Measurements from ENCODE around the gene GRK5.
A peak's percentile ranks its signal among the peaks of the same experiment; 100 is the strongest.
"Not testable (repeated sequence)": the region's sequence is repeated elsewhere in the genome, so short reads cannot be mapped to it uniquely, and the experiment has no call there.

GRK5 gene

DNA sequence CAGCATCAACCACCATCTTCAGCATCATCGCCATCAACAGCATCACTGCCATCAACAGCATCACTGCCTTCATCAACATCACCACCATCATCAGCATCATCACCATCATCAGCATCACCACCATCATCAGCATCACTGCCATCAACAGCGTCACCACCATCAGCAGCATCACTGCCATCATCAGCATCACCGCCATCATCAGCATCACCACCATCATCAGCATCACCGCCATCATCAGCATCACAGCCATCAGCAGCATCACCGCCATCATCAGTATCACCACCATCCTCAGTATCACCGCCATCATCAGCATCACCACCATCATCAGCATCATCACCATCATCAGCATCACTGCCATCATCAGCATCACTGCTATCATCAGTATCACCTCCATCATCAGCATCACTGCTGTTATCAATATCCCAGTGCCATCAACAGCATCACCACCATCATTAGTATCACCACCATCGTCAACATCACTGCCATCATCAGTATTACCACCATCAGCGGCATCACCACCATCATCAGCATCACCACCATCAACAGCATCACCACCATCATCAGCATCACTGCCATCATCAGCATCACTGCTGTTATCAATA is 220.0 kb downstream of the GRK5 start:
- no peak for DNase-seq

GRCh38 chr10:119428789-119429188 is 221.4 kb downstream of the GRK5 start:
- no peak for DNase-seq

- no peak for DNase-seq
These were observed 222.4 kb downstream of the GRK5 start for GRCh38 chr10:119429771-119430170.

GRCh38 chr10:119431034-119431772 is 223.8 kb downstream of the GRK5 start:
- DNase-seq = no peak

DNA sequence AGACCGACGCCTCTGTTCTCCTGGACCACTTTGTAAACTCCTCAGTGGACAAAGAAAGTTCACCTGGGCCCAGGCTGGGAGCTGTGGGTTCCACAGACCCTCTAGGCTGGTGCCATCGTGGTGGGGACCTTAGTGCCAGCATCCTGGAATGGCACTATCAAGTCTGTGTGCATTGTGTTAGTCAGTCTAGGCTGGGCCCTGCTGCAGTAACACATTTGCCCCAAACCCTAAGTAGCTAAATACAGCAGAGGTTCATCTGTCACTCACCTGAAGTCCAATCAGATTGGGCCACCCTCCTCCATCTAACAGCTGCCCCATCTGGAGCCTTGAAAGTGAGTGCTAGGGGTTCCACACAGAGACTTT is 224.4 kb downstream of the GRK5 start:
- DNase-seq = no peak

GRCh38 chr10:119434942-119435341 is 227.6 kb downstream of the GRK5 start:
- DNase-seq = not testable (repeated sequence)

- no peak for DNase-seq
These were observed 231.3 kb downstream of the GRK5 start for GRCh38 chr10:119438717-119439116.

- no peak for DNase-seq
These were observed 232.6 kb downstream of the GRK5 start for GRCh38 chr10:119439922-119440321.

GRCh38 chr10:119441151-119441821 is 233.9 kb downstream of the GRK5 start:
- no peak for DNase-seq

GRCh38 chr10:119441921-119442757 is 234.8 kb downstream of the GRK5 start:
- peak; percentile 36 for DNase-seq

DNA sequence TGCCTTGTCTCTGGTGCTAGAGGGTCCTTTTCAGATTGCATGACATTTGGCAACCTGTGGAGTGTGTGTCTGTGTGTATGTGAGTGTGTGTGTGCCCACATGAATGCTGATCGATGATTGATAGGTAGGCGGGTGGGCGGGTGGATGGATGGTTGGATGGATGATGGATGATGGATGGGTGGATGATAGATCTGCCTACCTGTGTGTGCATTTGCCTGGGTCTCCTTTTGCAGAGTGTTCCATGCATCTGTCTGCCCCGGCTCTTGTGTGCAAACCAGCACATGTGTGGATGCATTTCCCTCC is 235.3 kb downstream of the GRK5 start:
- DNase-seq = no peak

DNA sequence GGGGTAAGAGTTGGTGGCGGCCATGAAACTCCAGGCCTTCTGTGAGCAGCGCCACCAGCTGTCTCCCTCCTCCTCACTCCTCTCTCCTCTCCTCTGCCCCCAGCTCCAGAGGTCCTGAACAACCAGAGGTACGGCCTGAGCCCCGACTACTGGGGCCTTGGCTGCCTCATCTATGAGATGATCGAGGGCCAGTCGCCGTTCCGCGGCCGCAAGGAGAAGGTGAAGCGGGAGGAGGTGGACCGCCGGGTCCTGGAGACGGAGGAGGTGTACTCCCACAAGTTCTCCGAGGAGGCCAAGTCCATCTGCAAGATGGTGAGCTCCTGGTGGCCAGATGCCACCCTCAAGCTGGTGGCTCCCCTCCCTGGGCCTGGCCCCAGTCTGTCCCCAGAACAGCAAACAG is 236.1 kb downstream of the GRK5 start:
- DNase-seq = no peak

DNA sequence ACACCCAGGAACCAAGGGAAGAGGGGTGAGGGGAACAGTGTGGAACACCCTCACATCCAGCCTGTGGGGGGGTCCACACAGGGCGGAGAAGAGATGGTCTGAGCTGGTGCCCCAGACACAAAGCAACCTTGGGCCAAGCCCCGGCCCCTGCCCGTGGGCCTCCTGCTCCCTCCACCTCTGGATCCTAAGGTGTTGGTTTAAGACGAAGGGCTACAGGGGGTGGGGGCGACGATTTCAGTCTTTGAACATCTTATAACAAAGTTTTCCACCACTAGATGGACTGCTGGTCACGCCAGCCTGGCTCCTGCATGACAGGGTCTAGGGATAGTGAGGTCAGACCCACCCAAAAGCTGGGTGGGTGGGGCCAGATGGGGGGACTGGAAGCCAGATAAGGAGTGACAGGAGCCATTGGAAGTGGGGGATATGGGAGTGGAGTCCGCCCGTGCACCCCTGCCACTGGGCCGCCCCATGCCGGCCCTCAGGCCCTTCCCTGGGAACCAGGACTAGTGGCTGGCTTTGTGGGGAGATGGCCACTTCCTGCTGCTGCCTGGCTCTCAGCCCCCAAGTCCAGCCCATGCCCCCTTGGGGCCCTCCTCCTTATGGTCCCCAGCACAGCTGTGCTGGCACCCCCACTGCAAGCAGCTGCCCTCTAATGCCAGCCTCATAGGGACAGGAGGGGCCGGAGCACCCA is 236.7 kb downstream of the GRK5 start:
- no peak for DNase-seq

- no peak for DNase-seq
These were observed 237.5 kb downstream of the GRK5 start for GRCh38 chr10:119444866-119445265.

DNA sequence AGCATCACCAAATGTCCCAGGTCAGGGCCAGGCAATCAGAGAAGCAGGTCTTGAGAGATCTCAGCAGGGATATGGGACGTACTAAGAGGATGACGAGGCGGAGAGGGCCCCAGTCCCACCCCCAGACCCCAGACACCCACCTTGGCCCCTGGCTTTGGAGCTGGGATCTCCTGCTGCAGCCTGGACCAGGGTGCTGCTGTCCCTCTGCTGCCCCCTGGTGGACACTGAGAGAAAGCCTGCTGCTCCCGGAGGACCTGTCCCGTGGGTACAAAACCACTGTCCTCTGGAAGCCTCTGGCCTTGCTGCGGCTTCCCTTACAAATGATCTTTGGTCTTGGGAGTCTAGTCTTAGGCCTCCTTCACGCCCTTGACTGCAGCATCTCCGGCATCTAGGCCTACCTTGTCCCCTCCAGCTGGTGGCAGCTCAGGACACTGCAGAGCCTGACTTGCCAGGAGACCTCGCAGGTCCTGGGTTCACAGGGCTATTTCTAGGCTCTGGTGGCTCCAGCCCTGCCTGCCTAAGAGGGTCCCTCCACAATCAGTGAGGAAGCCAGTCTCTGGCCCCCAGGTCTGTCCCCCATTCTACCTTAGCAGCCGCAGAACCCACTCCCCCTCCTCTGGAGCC is 238.1 kb downstream of the GRK5 start:
- peak; percentile 50 for DNase-seq

GRCh38 chr10:119445935-119446317 is 238.6 kb downstream of the GRK5 start:
- no peak for DNase-seq

DNA sequence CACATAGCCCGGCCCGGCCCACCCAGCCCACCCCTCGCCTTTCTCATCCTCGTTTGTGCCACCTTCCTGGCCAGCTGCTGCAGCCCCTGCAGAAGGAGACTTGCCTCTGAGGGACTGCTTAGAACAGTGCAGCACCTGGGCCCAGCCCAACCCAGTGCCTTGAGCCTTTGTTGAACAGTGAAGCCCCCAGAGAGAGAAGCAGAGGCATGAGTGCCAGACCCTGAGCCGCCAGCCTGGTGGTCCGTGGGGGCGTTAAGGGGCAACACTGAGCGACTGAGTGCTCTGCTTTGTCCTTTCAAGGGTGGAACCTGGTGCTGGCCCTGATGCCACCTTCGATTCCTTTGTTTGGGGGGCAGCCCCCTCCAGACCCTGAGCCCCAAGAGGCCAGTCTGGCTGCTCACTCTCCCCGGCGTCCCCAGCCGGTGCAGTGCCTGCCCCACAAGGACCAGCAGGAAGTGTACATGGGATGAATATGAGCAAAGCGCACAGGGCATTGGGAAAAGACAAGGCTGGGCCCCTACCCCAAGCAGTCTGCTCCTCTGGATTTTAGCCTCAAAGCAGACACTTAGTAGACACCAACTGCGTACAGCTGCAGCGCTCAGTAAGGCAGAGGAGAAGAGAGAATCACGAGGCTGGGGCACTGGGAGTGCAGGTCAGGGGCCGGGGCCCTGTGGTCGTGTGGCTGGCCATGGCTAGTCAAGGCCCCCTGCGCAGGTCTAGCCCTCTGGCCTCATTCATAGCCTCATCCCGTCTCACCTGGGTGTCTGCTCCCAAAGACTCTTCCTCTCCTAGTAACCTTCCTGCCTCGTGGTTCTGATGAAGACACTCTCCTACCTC is 239.3 kb downstream of the GRK5 start:
- DNase-seq = no peak

GRCh38 chr10:119447421-119447820 is 240.1 kb downstream of the GRK5 start:
- DNase-seq = no peak

- DNase-seq = no peak
These were observed 240.6 kb downstream of the GRK5 start for GRCh38 chr10:119447823-119448546.

GRCh38 chr10:119448628-119449584 is 241.5 kb downstream of the GRK5 start:
- DNase-seq = no peak

All from NCI-H1092 treated with DMSO at 0.1 percent for 48 hours (cell line).